ENCODE data around the gene UCN.

UCN gene

DNA sequence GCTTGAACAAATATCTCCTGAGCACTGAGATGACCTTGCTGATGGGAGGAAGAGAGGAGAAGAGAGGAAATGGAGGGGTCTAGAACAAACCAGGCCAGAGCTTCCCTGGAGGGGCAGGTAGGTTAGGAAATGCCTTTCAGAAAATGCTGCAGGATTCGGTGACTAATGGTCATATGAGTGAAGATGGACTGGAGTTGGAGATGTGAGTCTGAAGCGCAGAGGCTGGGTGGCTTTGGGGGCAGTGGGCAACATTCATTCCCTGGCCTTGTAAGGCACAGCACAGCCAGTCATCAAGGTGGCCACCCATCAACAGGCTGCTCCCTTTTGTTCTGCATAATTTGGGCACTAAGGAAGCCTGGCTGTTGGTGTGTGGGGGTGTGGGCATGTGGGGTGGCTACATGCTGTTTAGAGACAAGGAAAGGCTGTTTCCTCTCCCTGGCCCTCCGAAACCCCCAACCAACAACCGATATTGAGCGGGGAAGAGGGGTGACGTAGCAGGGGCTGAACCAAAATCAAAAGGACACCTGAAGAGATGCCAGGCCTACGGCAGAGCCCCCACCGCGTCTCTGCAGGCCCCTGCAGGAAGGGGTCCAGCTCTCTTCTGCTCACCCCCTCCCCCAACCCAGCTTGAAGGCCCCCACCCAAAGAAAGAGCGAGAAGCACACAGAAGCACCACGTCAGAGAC is 46.9 kb downstream of the UCN start:
- DNase-seq (ENCODE audit: low read depth), result no peak

GRCh38 chr2:27258051-27258450 is 50.2 kb downstream of the UCN start:
- DNase-seq (ENCODE audit: low read depth), result no peak
